Measurements from ENCODE around the gene EPS8L1.

DNA sequence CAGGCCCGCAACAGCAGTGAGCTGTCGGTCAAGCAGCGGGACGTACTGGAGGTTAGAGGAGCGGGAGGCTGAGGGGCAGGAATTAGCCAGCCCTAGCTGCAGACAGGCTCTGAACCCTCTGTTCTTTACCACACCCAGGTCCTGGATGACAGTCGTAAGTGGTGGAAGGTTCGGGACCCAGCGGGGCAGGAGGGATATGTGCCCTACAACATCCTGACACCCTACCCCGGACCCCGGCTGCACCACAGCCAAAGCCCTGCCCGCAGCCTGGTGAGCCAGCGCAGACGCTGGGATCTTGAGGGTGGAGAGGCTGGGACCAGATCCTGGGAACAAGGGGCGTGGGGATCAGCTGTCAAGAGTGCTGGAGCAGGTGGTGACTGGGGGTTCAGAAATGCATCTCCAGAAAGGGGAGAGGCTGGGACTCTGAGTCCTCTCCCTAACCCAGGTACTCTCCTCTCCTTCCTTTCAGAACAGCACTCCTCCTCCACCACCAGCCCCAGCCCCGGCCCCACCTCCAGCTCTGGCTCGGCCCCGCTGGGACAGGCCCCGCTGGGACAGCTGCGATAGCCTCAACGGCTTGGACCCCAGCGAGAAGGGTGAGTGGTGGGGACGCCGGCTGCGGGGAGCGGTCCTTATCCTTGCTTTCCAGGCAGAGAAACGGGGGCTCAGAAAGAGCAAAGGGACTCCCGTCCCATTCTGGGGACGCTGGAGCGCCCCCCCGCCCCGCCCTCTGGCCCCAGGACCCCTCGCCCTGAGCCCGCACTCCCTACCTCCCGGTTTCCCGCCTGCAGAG is 10.4 kb downstream of the EPS8L1 start:
- TF ChIP-seq POLR2A (IDR thresholded peaks at IDR 0.05; ENCODE audit: low read length) (no peak), GATA1 (IDR thresholded peaks at IDR 0.05; ENCODE audit: low read depth, low read length) (no peak)
